Transverse colon (tissue), 4 donors: ENCODE measurements around the gene NNAT.

Source experiments
- CTCF ChIP-seq, 5 experiments: fragments of 200-600 bp in 3 of 5; fragments of 450-650 bp in 2 of 5; sonication (generic) in 3 of 5; IDR thresholded peaks; 1 replicate in 2 of 5; 2 replicates in 3 of 5; pipeline ENCODE4 v1.5.1; 2016 to 2017; ENCODE audit warnings: antibody characterized with exemption in 5 of 5, inconsistent platforms in 3 of 5, mild to moderate bottlenecking in 2 of 5, moderate library complexity in 1 of 5
- EP300 ChIP-seq: sonication (generic); formaldehyde crosslinking; IDR thresholded peaks from one replicate; pipeline ENCODE4 v1.6.1; 2017; ENCODE audit warnings: antibody characterized with exemption, low read depth
- POLR2A ChIP-seq: fragments of 450-650 bp; IDR thresholded peaks from one replicate; pipeline ENCODE4 v1.6.1; 2016; ENCODE audit warnings: antibody characterized with exemption, mild to moderate bottlenecking, moderate library complexity
- POLR2AphosphoS5 ChIP-seq, 3 donors: sonication (generic); formaldehyde crosslinking; IDR thresholded peaks; one replicate each; pipeline ENCODE4 v1.6.1; 2016; ENCODE audit warnings: antibody characterized with exemption in 3 of 3

GRCh38 chr20:37538003-37538402 is 17.0 kb downstream of the NNAT start:
- TF ChIP-seq CTCF (IDR thresholded peaks at IDR 0.05) (no peak), EP300 (no peak), POLR2A (no peak), POLR2AphosphoS5 (IDR thresholded peaks at IDR 0.05) (no peak)
